ENCODE data around the gene ZNF280A.
"Not testable (repeated sequence)": the region's sequence is repeated elsewhere in the genome, so short reads cannot be mapped to it uniquely, and the experiment has no call there.

The ZNF280A gene

GRCh38 chr22:22485524-22485923 is 34.5 kb downstream of the ZNF280A start:
- no peak for DNase-seq
- in situ Hi-C loops (cut with MboI; ENCODE audit: low pct_unique_long_range_greater_than_20kb, low sequenced_read_pairs) = no loop called here

- no peak for DNase-seq
- in situ Hi-C loops (cut with MboI; ENCODE audit: low pct_unique_long_range_greater_than_20kb, low sequenced_read_pairs) = no loop called here
Observed at GRCh38 chr22:22484023-22484422, 36.0 kb downstream of the ZNF280A start.

GRCh38 chr22:22480940-22481339 is 39.1 kb downstream of the ZNF280A start:
- in situ Hi-C loops (cut with MboI; ENCODE audit: low pct_unique_long_range_greater_than_20kb, low sequenced_read_pairs) = no loop called here
- DNase-seq = no peak

GRCh38 chr22:22479999-22480532 is 40.0 kb downstream of the ZNF280A start:
- in situ Hi-C loops (cut with MboI; ENCODE audit: low pct_unique_long_range_greater_than_20kb, low sequenced_read_pairs) = no loop called here
- no peak for DNase-seq

GRCh38 chr22:22479116-22479515 is 41.0 kb downstream of the ZNF280A start:
- DNase-seq = no peak
- in situ Hi-C loops (cut with MboI; ENCODE audit: low pct_unique_long_range_greater_than_20kb, low sequenced_read_pairs) = no loop called here

- in situ Hi-C loops (cut with MboI; ENCODE audit: low pct_unique_long_range_greater_than_20kb, low sequenced_read_pairs) = no loop called here
- DNase-seq = no peak
Observed at GRCh38 chr22:22478470-22478869, 41.6 kb downstream of the ZNF280A start.

- in situ Hi-C loops (cut with MboI; ENCODE audit: low pct_unique_long_range_greater_than_20kb, low sequenced_read_pairs) = loop anchor here (25.0 kb wide), 1 partner anchor 88 kb away; the partner anchor contains the start of gene PRAME
- DNase-seq = no peak
Observed at GRCh38 chr22:22474733-22475132, 45.3 kb downstream of the ZNF280A start.

- DNase-seq = not testable (repeated sequence)
- in situ Hi-C loops (cut with MboI; ENCODE audit: low pct_unique_long_range_greater_than_20kb, low sequenced_read_pairs) = loop anchor here (25.0 kb wide), 1 partner anchor 91 kb away; the partner anchor contains the start of gene PRAME
Observed at GRCh38 chr22:22471104-22471503, 49.0 kb downstream of the ZNF280A start.

GRCh38 chr22:22469527-22469926 is 50.5 kb downstream of the ZNF280A start:
- DNase-seq = no peak
- in situ Hi-C loops (cut with MboI; ENCODE audit: low pct_unique_long_range_greater_than_20kb, low sequenced_read_pairs) = loop anchor here (25.0 kb wide), 1 partner anchor 93 kb away; the partner anchor contains the start of gene PRAME

- in situ Hi-C loops (cut with MboI; ENCODE audit: low pct_unique_long_range_greater_than_20kb, low sequenced_read_pairs) = loop anchor here (25.0 kb wide), 1 partner anchor 93 kb away; the partner anchor contains the start of gene PRAME
- not testable (repeated sequence) for DNase-seq
Observed at GRCh38 chr22:22468794-22469469, 51.1 kb downstream of the ZNF280A start.

- DNase-seq = no peak
- in situ Hi-C loops (cut with MboI; ENCODE audit: low pct_unique_long_range_greater_than_20kb, low sequenced_read_pairs) = loop anchor here (25.0 kb wide), 1 partner anchor 95 kb away; the partner anchor contains the start of gene PRAME
Observed at GRCh38 chr22:22467112-22467511, 53.0 kb downstream of the ZNF280A start.

- in situ Hi-C loops (cut with MboI; ENCODE audit: low pct_unique_long_range_greater_than_20kb, low sequenced_read_pairs) = loop anchor here (25.0 kb wide), 1 partner anchor 97 kb away; the partner anchor contains the start of gene PRAME
Observed at GRCh38 chr22:22465782-22466181, 54.3 kb downstream of the ZNF280A start.

GRCh38 chr22:22465094-22465602 is 54.9 kb downstream of the ZNF280A start:
- in situ Hi-C loops (cut with MboI; ENCODE audit: low pct_unique_long_range_greater_than_20kb, low sequenced_read_pairs) = loop anchor here (25.0 kb wide), 1 partner anchor 97 kb away; the partner anchor contains the start of gene PRAME
- DNase-seq = no peak

More at GRCh38 chr22:22465782-22466181, 54.3 kb downstream of the ZNF280A start:
- DNase-seq = no peak

- DNase-seq = no peak
- in situ Hi-C loops (cut with MboI; ENCODE audit: low pct_unique_long_range_greater_than_20kb, low sequenced_read_pairs) = loop anchor here (25.0 kb wide), 1 partner anchor 98 kb away; the partner anchor contains the start of gene PRAME
Observed at GRCh38 chr22:22464541-22465054, 55.5 kb downstream of the ZNF280A start.

- peak; percentile 76 for DNase-seq
- in situ Hi-C loops (cut with MboI; ENCODE audit: low pct_unique_long_range_greater_than_20kb, low sequenced_read_pairs) = loop anchor here (25.0 kb wide), 1 partner anchor 98 kb away; the partner anchor contains the start of gene PRAME
Observed at GRCh38 chr22:22463855-22464540, 56.1 kb downstream of the ZNF280A start.

Measured in KBM-7 (cell line).